ENCODE data around the gene EN1.

DNA sequence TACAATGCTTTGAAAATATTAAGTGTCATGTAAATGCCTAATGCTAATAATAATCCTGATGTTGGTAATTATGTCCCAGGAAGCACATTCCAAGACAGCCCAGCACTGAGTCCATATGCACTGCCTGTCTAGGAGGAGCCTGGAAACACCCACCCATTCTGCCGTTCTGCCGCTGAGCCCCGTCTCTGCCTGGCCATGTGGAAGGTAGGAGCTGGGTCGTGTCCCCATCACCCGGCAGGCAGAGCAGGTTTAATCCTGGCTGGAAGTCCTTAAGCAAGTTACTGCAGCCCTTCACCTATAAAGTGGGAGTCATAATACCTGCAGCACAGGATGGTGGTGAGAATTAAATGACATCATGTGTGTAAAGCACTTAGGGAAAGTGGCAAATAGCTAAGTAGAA, 13.1 kb upstream of the EN1 start:
- no peak for TF ChIP-seq POLR2A (IDR thresholded peaks at IDR 0.05)
- TF ChIP-seq, protein P1, sequence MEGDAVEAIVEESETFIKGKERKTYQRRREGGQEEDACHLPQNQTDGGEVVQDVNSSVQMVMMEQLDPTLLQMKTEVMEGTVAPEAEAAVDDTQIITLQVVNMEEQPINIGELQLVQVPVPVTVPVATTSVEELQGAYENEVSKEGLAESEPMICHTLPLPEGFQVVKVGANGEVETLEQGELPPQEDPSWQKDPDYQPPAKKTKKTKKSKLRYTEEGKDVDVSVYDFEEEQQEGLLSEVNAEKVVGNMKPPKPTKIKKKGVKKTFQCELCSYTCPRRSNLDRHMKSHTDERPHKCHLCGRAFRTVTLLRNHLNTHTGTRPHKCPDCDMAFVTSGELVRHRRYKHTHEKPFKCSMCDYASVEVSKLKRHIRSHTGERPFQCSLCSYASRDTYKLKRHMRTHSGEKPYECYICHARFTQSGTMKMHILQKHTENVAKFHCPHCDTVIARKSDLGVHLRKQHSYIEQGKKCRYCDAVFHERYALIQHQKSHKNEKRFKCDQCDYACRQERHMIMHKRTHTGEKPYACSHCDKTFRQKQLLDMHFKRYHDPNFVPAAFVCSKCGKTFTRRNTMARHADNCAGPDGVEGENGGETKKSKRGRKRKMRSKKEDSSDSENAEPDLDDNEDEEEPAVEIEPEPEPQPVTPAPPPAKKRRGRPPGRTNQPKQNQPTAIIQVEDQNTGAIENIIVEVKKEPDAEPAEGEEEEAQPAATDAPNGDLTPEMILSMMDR (IDR thresholded peaks at IDR 0.05) = no peak

All from transverse colon (tissue), 3 donors.